WTC11 (cell line): ENCODE measurements around the gene ZNF200. TPM values are rescaled to one million over a fixed set of nuclear protein-coding genes. Genes with fewer than 3 reads are reported as not detected.

Experiments used
- ATAC-seq: fragments of 200-7000 bp; cut with Tn5 transposase; 2 replicates; pipeline ENCODE4 v1.10.0; 2021; ENCODE audit warnings: mild to moderate bottlenecking, moderate library complexity
- CTCF ChIA-PET: fragments of 300-600 bp; sonication (Branson Sonifier 250); formaldehyde crosslinking; loops from one replicate; lab custom pipeline; 2021; ENCODE audit warnings: antibody characterized with exemption; lab: Charles Lee
- POLR2A ChIA-PET: fragments of 350-600 bp; sonication (Branson Sonifier 250); formaldehyde crosslinking; loops from one replicate; lab custom pipeline; 2021; ENCODE audit warnings: antibody characterized with exemption; lab: Charles Lee
- DNase-seq: peaks from one replicate; pipeline ENCODE4 v3.0.0; 2021; ENCODE audit warnings: low spot score
- H3K27ac Mint-ChIP-seq: 2 replicates; pipeline ENCODE4 v1.8.0; 2021; ENCODE audit warnings: mixed read lengths
- H3K27me3 Mint-ChIP-seq: 2 replicates; pipeline ENCODE4 v1.8.0; 2021; ENCODE audit warnings: low read depth, mild to moderate bottlenecking, moderate library complexity, mixed read lengths
- H3K36me3 Mint-ChIP-seq: 2 replicates; pipeline ENCODE4 v1.8.0; 2021; ENCODE audit warnings: mixed read lengths
- H3K4me1 Mint-ChIP-seq: 2 replicates; pipeline ENCODE4 v1.8.0; 2022; ENCODE audit warnings: mixed read lengths
- H3K4me3 Mint-ChIP-seq: 2 replicates; pipeline ENCODE4 v1.8.0; 2021; ENCODE audit warnings: mild to moderate bottlenecking, moderate library complexity, mixed read lengths
- H3K9me3 Mint-ChIP-seq: 2 replicates; pipeline ENCODE4 v1.8.0; 2021; ENCODE audit warnings: mixed read lengths
- AFF4 ChIP-seq: sonication (generic); formaldehyde crosslinking; IDR thresholded peaks from 2 replicates; pipeline ENCODE4 v1.8.1; 2023; ENCODE audit warnings: mild to moderate bottlenecking, missing genetic modification reagents, borderline replicate concordance
- E2F4 ChIP-seq: sonication (generic); formaldehyde crosslinking; IDR thresholded peaks from 2 replicates; pipeline ENCODE4 v1.8.1; 2022; ENCODE audit warnings: low read depth, mild to moderate bottlenecking, moderate library complexity, missing genetic modification reagents, borderline replicate concordance
- FOXK1 ChIP-seq: sonication (generic); formaldehyde crosslinking; IDR thresholded peaks from 2 replicates; pipeline ENCODE4 v1.8.0; 2022; ENCODE audit warnings: mild to moderate bottlenecking, moderate library complexity, missing genetic modification reagents
- GRHL2 ChIP-seq: fragments of 250-450 bp; sonication (Bioruptor Pico); IDR thresholded peaks from 2 replicates; pipeline ENCODE4 v1.8.0; 2022; ENCODE audit warnings: mild to moderate bottlenecking, moderate library complexity; ENCODE audit not compliant: insufficient replicate concordance, severe bottlenecking
- IRF2 ChIP-seq: sonication (generic); formaldehyde crosslinking; IDR thresholded peaks from 2 replicates; pipeline ENCODE4 v1.8.0; 2022; ENCODE audit warnings: low read depth, missing genetic modification reagents, borderline replicate concordance
- MXD4 ChIP-seq: fragments of 250-450 bp; sonication (Bioruptor Pico); IDR thresholded peaks from 2 replicates; pipeline ENCODE4 v1.8.0; 2021; ENCODE audit warnings: mild to moderate bottlenecking, moderate library complexity, borderline replicate concordance
- NFATC4 ChIP-seq: fragments of 250-450 bp; sonication (Bioruptor Pico); IDR thresholded peaks from 2 replicates; pipeline ENCODE4 v1.9.0; 2021; ENCODE audit warnings: mild to moderate bottlenecking
- NR1H2 ChIP-seq: sonication (generic); formaldehyde crosslinking; IDR thresholded peaks from 2 replicates; pipeline ENCODE4 v1.9.0; 2021; ENCODE audit warnings: mild to moderate bottlenecking, moderate library complexity, missing genetic modification reagents
- OVOL2 ChIP-seq: fragments of 250-450 bp; sonication (Bioruptor Pico); IDR thresholded peaks from 2 replicates; pipeline ENCODE4 v1.9.0; 2021; ENCODE audit warnings: mild to moderate bottlenecking, borderline replicate concordance
- RELA ChIP-seq: sonication (generic); formaldehyde crosslinking; IDR thresholded peaks from 2 replicates; pipeline ENCODE4 v1.8.1; 2022; ENCODE audit warnings: missing genetic modification reagents, mild to moderate bottlenecking, borderline replicate concordance
- RORB ChIP-seq: fragments of 250-450 bp; sonication (Bioruptor Pico); IDR thresholded peaks from 2 replicates; pipeline ENCODE4 v1.9.0; 2021; ENCODE audit warnings: mild to moderate bottlenecking
- TCF7 ChIP-seq: sonication (generic); formaldehyde crosslinking; IDR thresholded peaks from 2 replicates; pipeline ENCODE4 v1.8.0; 2022; ENCODE audit warnings: mild to moderate bottlenecking, low read depth, missing genetic modification reagents, moderate library complexity
- ZNF121 ChIP-seq: sonication (generic); formaldehyde crosslinking; IDR thresholded peaks from 2 replicates; pipeline ENCODE4 v1.8.0; 2023; ENCODE audit warnings: missing genetic modification reagents
- ZNF263 ChIP-seq: sonication (generic); formaldehyde crosslinking; IDR thresholded peaks from 2 replicates; pipeline ENCODE4 v1.8.1; 2022; ENCODE audit warnings: low read depth, mild to moderate bottlenecking, moderate library complexity, missing genetic modification reagents
- total RNA-seq: library from RNA; stranded (reverse); gene quantifications from 3 replicates; pipeline ENCODE4 v1.2.3, GENCODE V29; 2021
- TF ChIP-seq, protein P1 (sequence below): sonication (generic); formaldehyde crosslinking; conservative IDR thresholded peaks from 2 replicates; pipeline ENCODE4 v1.8.1; 2023; ENCODE audit warnings: mild to moderate bottlenecking, low read depth, missing genetic modification reagents, moderate library complexity
- TF ChIP-seq, protein P2 (sequence below): sonication (generic); formaldehyde crosslinking; IDR thresholded peaks from 2 replicates; pipeline ENCODE4 v1.8.1; 2023; ENCODE audit warnings: mild to moderate bottlenecking, missing genetic modification reagents, moderate library complexity
- TF ChIP-seq, protein P3 (sequence below): fragments of 250-450 bp; sonication (Bioruptor Pico); IDR thresholded peaks from 2 replicates; pipeline ENCODE4 v1.9.0; 2021; ENCODE audit warnings: mild to moderate bottlenecking

The ZNF200 gene
- total RNA-seq, 1 experiment from 2014 or later, result 9.7 TPM

- TF ChIP-seq, protein P1, sequence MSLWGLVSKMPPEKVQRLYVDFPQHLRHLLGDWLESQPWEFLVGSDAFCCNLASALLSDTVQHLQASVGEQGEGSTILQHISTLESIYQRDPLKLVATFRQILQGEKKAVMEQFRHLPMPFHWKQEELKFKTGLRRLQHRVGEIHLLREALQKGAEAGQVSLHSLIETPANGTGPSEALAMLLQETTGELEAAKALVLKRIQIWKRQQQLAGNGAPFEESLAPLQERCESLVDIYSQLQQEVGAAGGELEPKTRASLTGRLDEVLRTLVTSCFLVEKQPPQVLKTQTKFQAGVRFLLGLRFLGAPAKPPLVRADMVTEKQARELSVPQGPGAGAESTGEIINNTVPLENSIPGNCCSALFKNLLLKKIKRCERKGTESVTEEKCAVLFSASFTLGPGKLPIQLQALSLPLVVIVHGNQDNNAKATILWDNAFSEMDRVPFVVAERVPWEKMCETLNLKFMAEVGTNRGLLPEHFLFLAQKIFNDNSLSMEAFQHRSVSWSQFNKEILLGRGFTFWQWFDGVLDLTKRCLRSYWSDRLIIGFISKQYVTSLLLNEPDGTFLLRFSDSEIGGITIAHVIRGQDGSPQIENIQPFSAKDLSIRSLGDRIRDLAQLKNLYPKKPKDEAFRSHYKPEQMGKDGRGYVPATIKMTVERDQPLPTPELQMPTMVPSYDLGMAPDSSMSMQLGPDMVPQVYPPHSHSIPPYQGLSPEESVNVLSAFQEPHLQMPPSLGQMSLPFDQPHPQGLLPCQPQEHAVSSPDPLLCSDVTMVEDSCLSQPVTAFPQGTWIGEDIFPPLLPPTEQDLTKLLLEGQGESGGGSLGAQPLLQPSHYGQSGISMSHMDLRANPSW, result no peak
- TF ChIP-seq RELA (CRISPR knock-in tag) (no peak), E2F4 (CRISPR knock-in tag) (no peak), OVOL2 (CRISPR knock-in tag) (no peak), ZNF121 (CRISPR knock-in tag) (no peak), AFF4 (CRISPR knock-in tag) (no peak)
- TF ChIP-seq, protein P2, sequence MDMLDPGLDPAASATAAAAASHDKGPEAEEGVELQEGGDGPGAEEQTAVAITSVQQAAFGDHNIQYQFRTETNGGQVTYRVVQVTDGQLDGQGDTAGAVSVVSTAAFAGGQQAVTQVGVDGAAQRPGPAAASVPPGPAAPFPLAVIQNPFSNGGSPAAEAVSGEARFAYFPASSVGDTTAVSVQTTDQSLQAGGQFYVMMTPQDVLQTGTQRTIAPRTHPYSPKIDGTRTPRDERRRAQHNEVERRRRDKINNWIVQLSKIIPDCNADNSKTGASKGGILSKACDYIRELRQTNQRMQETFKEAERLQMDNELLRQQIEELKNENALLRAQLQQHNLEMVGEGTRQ (CRISPR knock-in tag), result no peak
Measured at GRCh38 chr16:3234543-3234856, 458 bp downstream of the ZNF200 start (continued).

DNA sequence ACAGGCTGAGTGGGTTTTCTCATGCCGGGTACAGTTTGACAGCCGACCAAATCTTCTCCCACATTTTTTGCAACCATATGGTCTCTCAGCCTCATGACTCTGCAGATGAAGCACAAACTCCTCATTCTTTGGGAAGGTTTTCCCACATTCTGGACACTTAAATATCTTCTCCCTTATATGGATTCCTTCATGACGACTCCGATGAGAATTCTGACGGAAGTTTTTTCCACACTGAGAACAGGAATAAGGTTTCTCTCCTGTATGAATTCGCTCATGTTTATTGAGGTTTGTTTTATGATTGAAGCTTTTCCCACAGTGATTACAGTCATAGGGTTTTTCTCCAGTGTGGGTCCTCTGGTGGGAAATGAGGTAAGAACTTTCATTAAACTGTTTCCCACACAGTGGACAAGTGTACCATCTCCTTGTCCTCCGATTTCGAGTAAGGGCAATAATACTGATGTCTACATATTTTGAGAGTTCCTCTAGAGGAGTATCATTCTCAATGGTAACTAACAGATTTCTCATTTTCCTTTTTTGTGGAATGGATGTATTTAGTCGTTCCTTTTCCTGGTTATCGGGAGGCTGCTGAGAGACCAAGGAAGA, 10.9 kb downstream of the ZNF200 start:
- Mint-ChIP-seq H3K4me3 (no peak overlapping the region), H3K4me1 (no peaks in the 10 kb centered on the region), H3K27ac (no peak overlapping the region), H3K36me3 (peaks cover 71% of the 10 kb centered on the region), H3K9me3 (peaks cover 69% of the 10 kb centered on the region), H3K27me3 (peaks cover 6% of the 10 kb centered on the region; the same call in 1 of the 2 replicates)
- CTCF ChIA-PET, result no interaction called here
- POLR2A ChIA-PET, result no interaction called here
- TF ChIP-seq NR1H2 (CRISPR knock-in tag) (no peak), RORB (CRISPR knock-in tag) (no peak), IRF2 (no peak), NFATC4 (no peak), GRHL2 (CRISPR knock-in tag) (no peak), TCF7 (no peak), MXD4 (CRISPR knock-in tag) (no peak), ZNF263 (no peak), FOXK1 (CRISPR knock-in tag) (no peak)
- TF ChIP-seq, protein P3, sequence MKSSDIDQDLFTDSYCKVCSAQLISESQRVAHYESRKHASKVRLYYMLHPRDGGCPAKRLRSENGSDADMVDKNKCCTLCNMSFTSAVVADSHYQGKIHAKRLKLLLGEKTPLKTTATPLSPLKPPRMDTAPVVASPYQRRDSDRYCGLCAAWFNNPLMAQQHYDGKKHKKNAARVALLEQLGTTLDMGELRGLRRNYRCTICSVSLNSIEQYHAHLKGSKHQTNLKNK (CRISPR knock-in tag), result no peak
- DNase-seq (no peak), ATAC-seq (no peak)
